Ramos (cell line): ENCODE results near the gene UBE2D2.

Experiments
- in situ Hi-C: fragments of 300-500 bp; cut with MboI; formaldehyde crosslinking; loops from one replicate; pipeline ENCODE4 v1.14.3; 2022; ENCODE audit warnings: low sequenced_read_pairs; ENCODE audit not compliant: unreplicated experiment

Gene UBE2D2

GRCh38 chr5:139633295-139634027 is 72.3 kb downstream of the UBE2D2 start:
- in situ Hi-C loops: loop anchor here (5.0 kb wide), 2 partner anchors 59 to 129 kb away; no protein-coding TSS in a partner anchor

- in situ Hi-C loops: loop anchor here (5.0 kb wide), 2 partner anchors 58 to 128 kb away; no protein-coding TSS in a partner anchor
These were observed 72.8 kb downstream of the UBE2D2 start for GRCh38 chr5:139634028-139634325.

- in situ Hi-C loops: loop anchor here (5.0 kb wide), 2 partner anchors 58 to 128 kb away; no protein-coding TSS in a partner anchor
These were observed 73.4 kb downstream of the UBE2D2 start for GRCh38 chr5:139634541-139634940.

- in situ Hi-C loops: no loop called here
These were observed 74.1 kb downstream of the UBE2D2 start for GRCh38 chr5:139635191-139635590.

DNA sequence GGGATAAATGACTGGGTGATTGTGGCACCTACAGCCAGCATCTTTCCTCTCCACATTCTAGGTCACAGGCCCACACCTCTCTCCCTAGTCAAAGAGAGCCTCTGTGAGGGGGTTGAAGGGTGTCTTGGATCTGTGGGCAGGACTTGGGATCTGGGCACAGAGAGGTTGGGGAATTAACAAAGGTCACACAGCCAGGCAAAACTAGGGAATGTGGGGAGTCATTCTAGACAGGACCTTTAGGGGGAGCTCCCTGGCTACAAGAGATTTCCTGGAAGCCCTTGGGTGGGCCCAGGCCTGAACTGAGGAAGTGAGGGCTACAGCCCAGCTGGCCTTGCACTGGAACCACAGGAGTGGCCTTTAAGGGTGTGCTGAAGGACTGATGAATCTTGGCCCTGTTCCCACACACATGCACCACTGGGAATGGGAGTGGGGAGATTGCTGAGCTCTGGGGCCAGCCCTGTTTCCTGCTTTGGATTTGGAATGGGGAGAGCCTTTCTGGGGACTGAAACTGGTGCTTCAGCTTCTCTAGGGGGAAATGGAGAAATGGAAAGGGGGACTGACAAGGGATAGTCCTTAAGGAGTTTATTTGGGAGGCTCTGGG is 74.6 kb downstream of the UBE2D2 start:
- in situ Hi-C loops: no loop called here

DNA sequence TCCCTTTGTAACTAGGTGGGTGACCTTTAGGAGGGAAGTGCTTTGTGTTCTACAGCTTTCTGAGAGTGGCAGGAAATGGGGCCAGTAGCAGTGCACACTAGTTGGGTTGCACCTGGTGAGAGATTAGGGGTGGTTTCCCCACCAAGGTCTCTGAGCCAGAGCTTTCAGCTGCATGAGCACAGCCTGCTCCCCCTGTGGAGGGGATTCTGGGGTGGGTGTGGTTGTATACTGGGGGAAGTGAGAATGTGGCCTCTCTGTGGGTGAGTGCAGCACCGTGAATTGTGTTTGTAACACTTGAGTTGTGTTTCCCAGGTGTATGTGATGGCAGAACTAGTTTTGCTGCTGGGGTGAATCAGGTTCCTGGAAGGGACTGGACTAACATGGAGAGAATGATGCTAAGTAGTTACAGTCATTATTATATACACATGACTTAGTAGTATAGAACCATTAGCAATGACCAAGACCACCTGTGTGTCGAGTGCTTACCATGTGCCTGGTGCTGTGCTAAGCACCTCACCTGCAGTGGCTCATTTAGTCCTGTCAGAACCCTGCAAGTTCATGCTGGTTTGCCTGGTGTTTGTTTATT is 75.2 kb downstream of the UBE2D2 start:
- in situ Hi-C loops: no loop called here

DNA sequence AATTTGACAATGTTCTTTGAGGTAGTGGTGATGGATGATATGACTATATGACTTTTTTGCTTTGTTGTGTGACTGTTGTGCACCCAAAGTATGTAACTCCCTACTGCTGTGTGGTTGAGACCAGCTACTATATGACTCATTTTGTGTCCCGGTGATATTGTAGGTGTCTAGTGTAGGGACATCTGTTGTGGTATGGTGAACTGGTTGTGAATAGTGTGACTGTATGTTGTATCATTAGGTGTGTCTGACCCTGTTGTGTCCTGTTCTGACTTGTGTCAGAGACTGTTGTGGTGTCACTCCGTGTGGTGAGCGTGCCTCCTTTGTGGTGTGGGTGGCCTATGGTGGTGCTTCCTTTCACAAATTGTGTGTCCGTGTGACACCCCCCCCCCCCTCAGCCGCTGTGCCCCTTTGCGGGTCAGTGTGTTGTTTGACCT is 75.9 kb downstream of the UBE2D2 start:
- in situ Hi-C loops: no loop called here

GRCh38 chr5:139637438-139638089 is 76.4 kb downstream of the UBE2D2 start:
- in situ Hi-C loops: no loop called here

- in situ Hi-C loops: no loop called here
These were observed 77.1 kb downstream of the UBE2D2 start for GRCh38 chr5:139638090-139638735.

DNA sequence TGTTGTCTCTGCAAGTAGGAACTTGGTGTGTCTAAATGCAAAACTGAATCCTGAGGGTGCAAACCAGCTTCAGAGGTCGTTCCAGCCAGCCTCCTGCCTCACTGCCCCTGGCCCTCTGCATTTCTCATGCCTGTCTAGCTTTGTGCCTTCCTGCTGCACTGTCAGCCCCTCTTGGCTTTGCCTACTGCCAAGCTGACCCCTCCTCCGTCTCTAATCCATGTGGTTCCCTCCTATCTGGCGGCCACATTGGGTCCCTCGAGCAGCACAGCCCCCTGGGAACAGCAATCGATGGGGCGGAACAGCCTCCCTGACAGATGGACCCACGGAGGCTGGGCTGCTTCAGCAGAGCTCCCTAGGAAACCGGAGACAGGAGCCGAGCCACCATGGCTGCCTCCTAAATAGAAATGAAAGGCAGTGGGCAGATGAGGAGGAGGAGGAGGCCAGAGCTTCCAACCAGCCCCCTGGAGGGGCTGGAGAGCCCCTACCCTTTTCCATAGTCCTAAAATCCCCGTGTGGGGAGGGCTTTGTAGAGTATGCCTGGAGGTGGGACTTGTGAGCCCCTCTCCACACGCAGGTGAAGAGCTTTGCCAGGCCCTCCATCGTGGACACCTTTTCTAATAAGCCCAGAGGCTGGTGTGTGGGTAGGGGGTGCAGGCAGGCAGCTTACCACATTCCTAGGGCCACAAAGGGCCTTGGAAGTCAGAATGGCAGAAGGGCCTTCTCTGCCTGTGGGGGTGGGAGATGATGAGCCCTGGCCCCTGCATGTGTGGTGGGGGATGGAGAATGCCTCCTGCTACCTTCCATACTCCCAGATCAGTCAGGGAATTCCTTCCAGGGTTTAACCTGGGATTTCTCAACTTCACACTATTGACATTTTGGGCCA is 77.8 kb downstream of the UBE2D2 start:
- in situ Hi-C loops: no loop called here

- in situ Hi-C loops: no loop called here
These were observed 78.7 kb downstream of the UBE2D2 start for GRCh38 chr5:139639619-139640380.

- in situ Hi-C loops: no loop called here
These were observed 79.4 kb downstream of the UBE2D2 start for GRCh38 chr5:139640421-139641115.

DNA sequence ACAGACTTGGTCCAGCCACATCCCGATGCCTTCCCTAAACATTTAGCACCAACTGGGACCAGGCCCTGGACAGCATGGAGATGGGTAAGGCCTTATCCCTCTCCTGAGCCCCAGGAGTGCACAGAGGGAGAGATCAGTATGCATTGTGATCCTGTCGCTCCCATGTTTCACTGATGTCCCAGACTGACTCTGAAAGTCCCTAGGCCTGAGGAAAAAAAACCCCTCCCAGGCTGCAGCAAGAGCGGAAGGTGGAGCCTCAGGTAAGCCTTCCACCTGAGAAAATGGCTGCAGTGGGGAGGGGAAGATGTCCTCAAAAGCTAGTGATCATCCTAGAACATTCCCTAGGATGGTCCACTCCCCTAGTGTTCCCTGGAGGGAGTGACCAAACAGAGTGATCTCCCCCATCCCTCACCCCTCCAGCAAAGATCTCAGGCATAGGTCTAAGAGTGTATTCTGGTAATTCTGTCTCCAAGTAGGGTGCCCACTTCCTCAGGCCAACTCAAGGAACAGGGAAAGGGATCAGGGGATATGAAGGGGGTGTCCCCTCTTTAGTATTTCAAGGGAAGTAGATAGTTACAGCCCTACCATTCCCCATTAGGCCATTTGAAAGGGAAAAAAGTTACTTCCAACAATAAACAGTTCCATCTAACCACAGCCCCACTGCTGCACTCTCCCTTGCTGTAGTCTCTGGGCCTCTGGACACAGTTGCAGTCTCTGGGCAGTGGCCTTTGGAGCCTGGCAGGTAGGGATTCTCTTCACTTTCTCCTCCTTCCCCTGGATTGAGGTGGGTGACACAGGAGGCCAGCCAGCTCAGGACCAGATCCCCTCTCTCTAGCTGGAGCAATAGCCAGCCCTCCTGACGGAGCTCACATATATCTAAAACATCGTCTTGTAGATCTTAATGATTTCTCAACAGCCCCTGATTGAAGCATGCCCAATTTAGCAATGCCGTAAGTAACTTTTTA is 80.3 kb downstream of the UBE2D2 start:
- in situ Hi-C loops: no loop called here

- in situ Hi-C loops: no loop called here
These were observed 81.1 kb downstream of the UBE2D2 start for GRCh38 chr5:139642213-139642612.

GRCh38 chr5:139642891-139643871 is 82.0 kb downstream of the UBE2D2 start:
- in situ Hi-C loops: no loop called here

DNA sequence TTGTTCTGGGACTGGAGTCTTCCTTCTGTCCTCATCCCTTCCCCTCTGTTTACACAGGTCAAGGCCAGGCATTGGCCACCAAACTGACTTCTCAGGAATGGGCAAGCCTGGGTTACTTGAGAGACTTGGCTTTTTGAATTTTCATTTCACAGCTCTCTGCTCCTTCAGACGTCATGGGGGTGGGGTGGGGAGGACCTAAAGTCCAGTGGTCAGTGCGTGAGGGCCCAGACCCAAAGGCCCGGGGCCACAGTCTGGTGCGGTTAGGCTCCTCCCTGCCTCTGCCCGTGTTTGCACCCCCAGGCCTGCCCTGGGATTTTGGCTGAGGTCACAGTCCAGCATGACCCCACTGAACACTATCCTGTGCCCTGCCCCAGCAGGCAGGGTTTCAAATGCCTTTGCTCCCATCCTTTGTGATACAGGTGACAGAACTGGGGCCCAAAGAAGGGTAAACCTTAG is 82.9 kb downstream of the UBE2D2 start:
- in situ Hi-C loops: no loop called here
